IPS-20b (cell line): ENCODE measurements around the gene SNX24.
A peak's percentile ranks its signal among the peaks of the same experiment; 100 is the strongest.
"Not testable (repeated sequence)": the region's sequence is repeated elsewhere in the genome, so short reads cannot be mapped to it uniquely, and the experiment has no call there.

Experiments
- H3K27ac ChIP-seq: one replicate; pipeline ENCODE4 v1.5.1; 2013; ENCODE audit warnings: low read length
- H3K27me3 ChIP-seq: 2 replicates; pipeline ENCODE4 v1.6.1; 2013; ENCODE audit warnings: mild to moderate bottlenecking, low read length, inconsistent platforms; ENCODE audit not compliant: insufficient read depth
- H3K36me3 ChIP-seq: 2 replicates; pipeline ENCODE4 v1.6.1; 2013; ENCODE audit warnings: low read depth, mild to moderate bottlenecking, inconsistent platforms, low read length, moderate library complexity; ENCODE audit not compliant: insufficient read depth
- H3K4me1 ChIP-seq: 2 replicates; pipeline ENCODE4 v1.6.1; 2013; ENCODE audit warnings: mild to moderate bottlenecking, control low read depth, inconsistent platforms, low read length, moderate library complexity; ENCODE audit not compliant: insufficient read depth
- H3K4me3 ChIP-seq: 2 replicates; pipeline ENCODE4 v1.5.1; 2013; ENCODE audit warnings: mild to moderate bottlenecking, low read length, inconsistent platforms
- H3K9ac ChIP-seq: 2 replicates; pipeline ENCODE4 v1.6.1; 2013; ENCODE audit warnings: low read depth, mild to moderate bottlenecking, inconsistent platforms, low read length, moderate library complexity
- H3K9me3 ChIP-seq: 2 replicates; pipeline ENCODE4 v1.6.1; 2013; ENCODE audit warnings: mild to moderate bottlenecking, low read depth, low read length, inconsistent platforms; ENCODE audit not compliant: insufficient read depth

SNX24 gene

DNA sequence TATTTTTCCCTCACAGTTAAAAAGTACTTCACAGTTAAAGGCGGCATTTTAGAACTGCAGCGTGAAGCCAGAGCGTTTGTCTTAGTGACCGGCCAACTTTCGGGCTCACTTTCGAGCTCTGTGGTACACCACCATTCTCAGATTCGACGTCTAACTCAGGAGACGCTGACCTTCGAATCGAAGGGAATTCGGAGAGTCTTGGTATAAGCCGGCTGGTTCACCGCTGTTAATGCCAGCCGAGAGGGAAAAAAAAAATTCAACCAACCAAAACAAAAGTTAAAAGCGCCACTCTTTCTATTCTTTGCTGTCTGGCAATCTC lies 544 bp upstream of the SNX24 start:
- Histone ChIP-seq H3K9me3 (no peaks in the 10 kb centered on the region), H3K4me3 (peak overlapping the region; percentile 65), H3K27me3 (peaks cover 20% of the 10 kb centered on the region), H3K4me1 (peaks cover 11% of the 10 kb centered on the region), H3K9ac (peak overlapping the region; percentile 66), H3K27ac (no peak overlapping the region), H3K36me3 (no peaks in the 10 kb centered on the region)

DNA sequence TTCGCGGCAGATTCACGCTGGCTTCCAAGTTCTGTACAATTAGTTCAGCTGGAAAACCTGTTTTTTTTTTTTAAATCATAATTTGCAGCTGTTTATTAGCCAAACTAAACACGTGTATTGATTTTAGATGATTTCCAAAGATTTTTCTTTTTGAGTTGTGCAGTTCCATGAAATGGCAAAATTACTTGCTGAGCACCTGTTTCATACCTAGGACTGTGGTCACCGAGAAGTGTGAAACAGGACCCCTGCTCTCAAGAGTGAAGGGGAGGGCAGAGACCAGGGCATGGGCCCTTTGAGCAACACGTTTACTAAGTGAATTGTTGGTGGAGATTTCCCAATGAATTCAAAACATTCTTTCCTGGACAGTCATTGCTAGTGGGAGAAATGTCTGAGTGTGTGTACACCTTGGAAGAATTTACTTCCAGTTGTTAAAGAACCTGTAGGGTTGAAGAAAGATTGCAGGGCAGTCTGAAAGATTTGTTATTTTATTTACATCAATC lies 688 bp downstream of the SNX24 start:
- Histone ChIP-seq H3K4me1 (peaks cover 14% of the 10 kb centered on the region), H3K36me3 (no peaks in the 10 kb centered on the region), H3K4me3 (peak overlapping the region; percentile 65), H3K27me3 (peaks cover 20% of the 10 kb centered on the region), H3K9ac (peak overlapping the region; percentile 55; the same call in 1 of the 2 replicates), H3K9me3 (no peaks in the 10 kb centered on the region), H3K27ac (no peak overlapping the region)

DNA sequence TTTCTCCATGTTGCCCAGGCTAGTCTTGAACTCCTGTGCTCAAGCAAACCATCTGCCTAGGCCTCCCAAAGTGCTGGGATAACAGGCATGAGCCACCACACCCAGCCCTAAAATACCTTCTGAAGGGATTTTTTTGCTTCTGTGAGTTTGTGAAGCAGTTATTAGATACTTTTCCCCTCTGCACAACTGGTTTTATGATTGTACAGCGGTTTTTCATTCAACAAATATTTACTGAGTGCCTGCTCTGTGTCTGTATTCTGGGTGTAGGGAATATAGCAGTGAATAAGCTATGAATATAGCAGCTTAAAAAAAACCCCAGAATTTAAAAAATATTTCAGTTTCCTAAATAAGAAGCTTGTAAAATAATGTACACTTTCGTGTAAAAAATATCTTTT lies 2.3 kb downstream of the SNX24 start:
- Histone ChIP-seq H3K4me3 (no peak overlapping the region), H3K9ac (no peak overlapping the region), H3K36me3 (no peaks in the 10 kb centered on the region), H3K4me1 (peaks cover 14% of the 10 kb centered on the region), H3K27ac (no peak overlapping the region), H3K27me3 (peaks cover 20% of the 10 kb centered on the region), H3K9me3 (no peaks in the 10 kb centered on the region)

DNA sequence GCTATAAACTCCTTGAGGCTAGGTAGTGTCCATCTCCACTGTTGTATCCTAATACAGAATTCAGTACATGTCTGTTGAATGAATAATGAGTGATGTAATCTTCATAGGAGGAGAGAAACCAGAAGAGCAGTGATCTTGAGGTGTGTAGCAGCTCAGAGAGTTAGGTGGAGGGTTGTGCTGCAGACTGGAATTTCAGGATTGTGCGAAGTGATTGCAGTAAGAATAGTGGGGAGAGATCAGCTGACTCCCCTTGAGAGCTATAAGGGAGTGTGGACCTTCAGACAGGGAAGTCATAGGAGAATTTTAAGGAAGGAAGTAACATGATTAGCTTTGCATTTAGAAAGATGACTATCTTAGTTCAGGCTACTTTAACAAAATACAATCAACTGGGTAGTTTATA lies 4.4 kb downstream of the SNX24 start:
- Histone ChIP-seq H3K27me3 (peaks cover under 1% of the 10 kb centered on the region; the same call in 1 of the 2 replicates), H3K4me3 (no peak overlapping the region), H3K36me3 (no peaks in the 10 kb centered on the region), H3K4me1 (peaks cover 14% of the 10 kb centered on the region), H3K9ac (no peak overlapping the region), H3K9me3 (no peaks in the 10 kb centered on the region), H3K27ac (no peak overlapping the region)

DNA sequence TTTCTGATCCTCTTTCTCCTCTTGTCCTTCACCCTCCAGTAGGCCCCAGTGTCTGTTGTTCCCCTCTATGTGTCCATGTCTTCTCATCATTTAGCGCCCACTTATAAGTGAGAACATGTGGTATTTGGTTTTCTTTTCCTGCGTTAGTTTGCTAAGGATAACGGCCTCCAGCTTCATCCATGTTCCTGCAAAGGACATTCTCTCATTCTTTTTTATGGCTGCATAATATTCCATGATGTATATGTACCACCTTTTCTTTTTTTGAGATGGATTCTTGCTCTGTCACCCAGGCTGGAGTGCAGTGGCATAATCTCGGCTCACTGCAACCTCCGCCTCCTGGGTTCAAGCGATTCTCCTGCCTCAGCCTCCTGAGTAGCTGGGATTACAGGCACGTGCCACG lies 12.1 kb downstream of the SNX24 start:
- not testable (repeated sequence) for H3K36me3 ChIP-seq, H3K27me3 ChIP-seq, H3K27ac ChIP-seq, H3K4me1 ChIP-seq, H3K4me3 ChIP-seq, H3K9me3 ChIP-seq, H3K9ac ChIP-seq

DNA sequence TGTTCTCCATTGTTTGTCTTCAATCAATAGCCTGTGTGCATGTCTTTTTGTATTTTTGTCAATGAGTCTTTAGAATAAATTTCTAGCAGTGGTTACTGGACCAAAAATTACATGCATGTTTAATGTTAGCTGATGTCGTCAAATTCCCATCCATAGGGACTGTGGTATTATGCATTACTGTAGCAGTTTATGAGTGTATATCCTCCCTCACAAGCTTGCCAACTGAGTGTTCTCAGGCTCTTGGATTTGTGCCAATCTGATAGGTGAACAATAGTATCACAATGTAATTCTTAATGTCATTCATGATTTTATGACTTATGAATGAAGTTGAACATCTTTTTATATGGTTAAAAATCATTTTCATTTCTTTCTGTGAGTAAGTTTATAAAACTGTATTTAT lies 13.0 kb downstream of the SNX24 start:
- Histone ChIP-seq H3K36me3 (no peaks in the 10 kb centered on the region), H3K4me3 (no peak overlapping the region), H3K9me3 (no peaks in the 10 kb centered on the region)

DNA sequence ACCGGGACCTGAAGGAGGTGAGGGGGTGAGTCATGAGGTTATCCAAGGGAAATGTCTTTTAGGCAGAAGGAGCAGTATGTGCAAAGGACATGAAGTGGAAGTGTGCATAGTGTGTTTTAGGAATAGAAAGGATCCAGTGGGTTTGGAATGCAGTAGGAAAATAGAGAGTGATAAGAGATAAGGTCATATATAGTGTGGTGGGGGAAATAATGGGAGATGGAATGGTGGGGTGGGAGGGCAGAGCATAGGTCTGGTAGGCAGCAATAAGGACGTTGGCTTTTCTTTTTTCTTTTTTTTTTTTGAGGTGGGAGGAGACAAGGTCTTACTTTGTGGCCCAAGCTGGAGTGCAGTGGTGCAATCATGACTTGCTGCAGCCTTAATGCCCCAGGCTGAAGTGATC lies 17.8 kb downstream of the SNX24 start:
- H3K9me3 ChIP-seq, result no peaks in the 10 kb centered on the region
- H3K27ac ChIP-seq, result no peak overlapping the region
- peaks cover 5% of the 10 kb centered on the region; the same call in 1 of the 2 replicates for H3K4me1 ChIP-seq
- H3K36me3 ChIP-seq, result 0 out of 2 replicates have a peak, but pooled peaks cover 3% of the 10 kb centered on the region
- no peak overlapping the region for H3K9ac ChIP-seq
- H3K27me3 ChIP-seq, result no peaks in the 10 kb centered on the region
- no peak overlapping the region for H3K4me3 ChIP-seq

More for the DNA sequence above, 13.0 kb downstream of the SNX24 start:
- no peak overlapping the region for H3K9ac ChIP-seq
- peaks cover 5% of the 10 kb centered on the region; the same call in 1 of the 2 replicates for H3K4me1 ChIP-seq
- H3K27ac ChIP-seq, result no peak overlapping the region
- no peaks in the 10 kb centered on the region for H3K27me3 ChIP-seq

DNA sequence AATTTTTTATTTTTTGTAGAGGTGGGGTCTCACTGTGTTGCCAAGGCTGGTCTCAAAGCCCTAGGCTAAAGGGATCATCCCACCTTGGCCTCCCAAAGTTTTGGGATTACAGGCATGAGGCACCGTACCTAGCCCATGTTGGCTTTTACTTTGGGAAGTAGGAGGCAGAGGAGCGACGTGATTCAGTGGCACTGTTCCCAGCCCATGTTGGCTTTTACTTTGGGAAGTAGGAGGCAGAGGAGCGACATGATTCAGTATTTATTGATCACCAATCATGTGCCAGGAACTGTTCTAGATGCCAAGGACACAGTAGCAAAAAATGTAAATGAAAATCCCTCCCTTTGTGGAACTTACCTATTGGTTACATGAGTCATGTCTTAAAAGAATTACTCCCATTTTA lies 18.3 kb downstream of the SNX24 start:
- peaks cover 5% of the 10 kb centered on the region; the same call in 1 of the 2 replicates for H3K4me1 ChIP-seq
- 0 out of 2 replicates have a peak, but pooled peaks cover 3% of the 10 kb centered on the region for H3K36me3 ChIP-seq
- no peak overlapping the region for H3K4me3 ChIP-seq
- H3K27me3 ChIP-seq, result no peaks in the 10 kb centered on the region
- no peak overlapping the region for H3K9ac ChIP-seq
- H3K27ac ChIP-seq, result no peak overlapping the region
- H3K9me3 ChIP-seq, result no peaks in the 10 kb centered on the region

DNA sequence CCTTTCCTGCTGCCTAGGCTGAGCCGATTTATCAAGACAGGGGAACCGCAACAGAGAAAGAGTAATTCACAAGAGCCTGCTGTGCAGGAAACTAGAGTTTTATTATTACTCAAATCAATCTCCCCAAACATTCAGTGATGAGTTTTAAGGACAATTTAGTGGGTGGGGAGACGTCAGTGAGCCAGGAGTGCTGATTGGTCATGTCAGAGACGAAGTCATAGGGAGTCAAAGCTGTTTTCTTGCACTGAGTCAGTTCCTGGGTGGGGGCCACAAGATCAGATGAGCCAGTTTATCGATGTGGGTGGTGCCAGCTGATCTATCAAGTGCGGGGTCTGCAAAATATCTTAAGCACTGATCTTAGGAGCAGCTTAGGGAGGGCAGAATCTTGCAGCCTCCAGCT lies 19.0 kb downstream of the SNX24 start:
- H3K27me3 ChIP-seq, result no peaks in the 10 kb centered on the region
- 0 out of 2 replicates have a peak, but pooled peaks cover 3% of the 10 kb centered on the region for H3K36me3 ChIP-seq
- no peak overlapping the region for H3K4me3 ChIP-seq
- no peak overlapping the region for H3K27ac ChIP-seq
- H3K9ac ChIP-seq, result no peak overlapping the region
- H3K4me1 ChIP-seq, result peaks cover 9% of the 10 kb centered on the region; the same call in 1 of the 2 replicates
- no peaks in the 10 kb centered on the region for H3K9me3 ChIP-seq

DNA sequence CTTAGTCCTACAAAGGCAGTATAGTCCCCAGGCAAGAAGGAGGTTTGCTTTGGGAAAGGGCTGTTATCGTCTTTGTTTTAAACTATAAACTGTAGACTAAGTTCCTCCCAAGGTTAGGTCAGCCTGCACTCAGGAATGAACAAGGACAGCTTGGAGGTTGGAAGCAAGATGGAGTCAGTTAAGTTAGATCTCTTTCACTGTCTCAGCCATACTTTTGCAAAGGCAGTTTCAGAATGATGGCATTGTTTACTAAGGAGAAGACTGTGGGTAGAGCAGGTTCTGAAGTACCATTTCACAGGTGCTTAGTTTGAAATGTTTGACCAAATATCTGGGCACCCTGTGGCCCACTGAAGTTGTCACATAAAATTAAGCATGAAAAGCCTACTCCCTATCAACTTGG lies 19.4 kb downstream of the SNX24 start:
- Histone ChIP-seq H3K9me3 (no peaks in the 10 kb centered on the region), H3K9ac (no peak overlapping the region), H3K36me3 (0 out of 2 replicates have a peak, but pooled peaks cover 3% of the 10 kb centered on the region), H3K4me1 (peaks cover 13% of the 10 kb centered on the region), H3K4me3 (no peak overlapping the region), H3K27ac (no peak overlapping the region), H3K27me3 (no peaks in the 10 kb centered on the region)

DNA sequence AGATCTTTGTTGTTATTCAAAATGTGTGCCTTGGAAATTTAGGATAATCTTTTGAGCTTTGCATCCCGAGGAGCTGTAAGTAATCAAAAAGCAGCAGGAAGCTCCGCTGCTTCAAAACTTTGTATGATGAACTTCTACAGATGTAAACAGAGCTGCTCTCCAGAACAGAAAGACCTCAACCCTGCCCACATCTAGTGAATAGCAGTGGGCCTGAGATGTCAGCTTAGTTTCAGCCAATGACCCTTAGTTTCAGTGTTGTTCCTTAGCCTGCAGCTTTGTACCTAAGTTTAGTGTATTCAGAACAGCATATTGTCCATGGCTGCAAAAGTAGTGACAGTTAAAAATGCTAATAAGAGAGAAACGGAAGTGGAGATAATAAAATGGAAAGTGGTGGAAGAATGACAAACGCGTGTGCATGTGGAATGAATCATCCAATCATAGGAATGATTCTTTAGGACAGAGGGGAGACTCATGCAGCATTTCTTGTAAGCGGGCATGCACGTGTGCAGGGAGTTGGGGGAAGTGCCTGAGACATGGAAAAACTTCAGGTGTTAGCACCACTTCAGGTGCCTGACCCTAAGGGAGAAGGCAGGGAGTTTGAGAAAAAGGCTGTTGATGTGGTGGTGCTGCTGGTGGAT lies 24.9 kb downstream of the SNX24 start:
- Histone ChIP-seq H3K27me3 (no peaks in the 10 kb centered on the region), H3K36me3 (0 out of 2 replicates have a peak, but pooled peaks cover 3% of the 10 kb centered on the region), H3K4me1 (peaks cover 16% of the 10 kb centered on the region), H3K9me3 (no peaks in the 10 kb centered on the region), H3K4me3 (no peak overlapping the region), H3K9ac (no peak overlapping the region), H3K27ac (no peak overlapping the region)

DNA sequence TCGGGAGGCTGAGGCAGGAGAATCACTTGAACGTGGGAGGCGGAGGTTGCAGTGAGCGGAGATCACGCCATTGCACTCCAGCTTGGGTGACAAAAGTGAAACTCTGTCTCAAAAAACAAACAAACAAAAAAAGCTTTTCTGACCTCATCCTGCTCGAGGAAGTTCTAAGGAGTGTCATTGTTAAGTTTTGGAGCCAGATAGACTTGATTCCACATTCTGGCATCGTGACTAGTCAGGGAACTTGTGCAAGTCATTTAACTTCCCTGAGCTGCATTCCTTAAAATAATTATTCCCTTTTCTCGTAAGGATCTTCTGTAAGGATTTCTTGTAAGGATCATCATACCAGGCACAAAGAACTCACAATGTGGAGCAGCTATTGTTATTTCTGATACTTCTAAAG lies 26.2 kb downstream of the SNX24 start:
- H3K9ac ChIP-seq, result no peak overlapping the region
- no peaks in the 10 kb centered on the region for H3K9me3 ChIP-seq
- H3K36me3 ChIP-seq, result no peaks in the 10 kb centered on the region
- H3K27ac ChIP-seq, result no peak overlapping the region
- H3K27me3 ChIP-seq, result no peaks in the 10 kb centered on the region
- peaks cover 16% of the 10 kb centered on the region for H3K4me1 ChIP-seq
- H3K4me3 ChIP-seq, result no peak overlapping the region
